ENCODE data around the gene TRIM14.
"Not testable (repeated sequence)": the region's sequence is repeated elsewhere in the genome, so short reads cannot be mapped to it uniquely, and the experiment has no call there.

TRIM14 gene

GRCh38 chr9:98021306-98022040, 97.5 kb downstream of the TRIM14 start:
- ATAC-seq: peak; percentile 36
- TF ChIP-seq SNAI2 (CRISPR knock-in tag; IDR thresholded peaks at IDR 0.05) (no peak), POU6F1 (CRISPR knock-in tag; IDR thresholded peaks at IDR 0.05; ENCODE audit: borderline replicate concordance, low read depth) (no peak), ZFP30 (CRISPR knock-in tag; IDR thresholded peaks at IDR 0.05) (no peak), PATZ1 (CRISPR knock-in tag; IDR thresholded peaks at IDR 0.05; ENCODE audit: borderline replicate concordance) (no peak), RARB (CRISPR knock-in tag; IDR thresholded peaks at IDR 0.05) (no peak), PPARA (CRISPR knock-in tag; IDR thresholded peaks at IDR 0.05; ENCODE audit: borderline replicate concordance) (no peak), GLIS3 (CRISPR knock-in tag; IDR thresholded peaks at IDR 0.05) (no peak)

GRCh38 chr9:98020476-98021145, 98.4 kb downstream of the TRIM14 start:
- ATAC-seq: peak; percentile 11
- TF ChIP-seq, protein P1, sequence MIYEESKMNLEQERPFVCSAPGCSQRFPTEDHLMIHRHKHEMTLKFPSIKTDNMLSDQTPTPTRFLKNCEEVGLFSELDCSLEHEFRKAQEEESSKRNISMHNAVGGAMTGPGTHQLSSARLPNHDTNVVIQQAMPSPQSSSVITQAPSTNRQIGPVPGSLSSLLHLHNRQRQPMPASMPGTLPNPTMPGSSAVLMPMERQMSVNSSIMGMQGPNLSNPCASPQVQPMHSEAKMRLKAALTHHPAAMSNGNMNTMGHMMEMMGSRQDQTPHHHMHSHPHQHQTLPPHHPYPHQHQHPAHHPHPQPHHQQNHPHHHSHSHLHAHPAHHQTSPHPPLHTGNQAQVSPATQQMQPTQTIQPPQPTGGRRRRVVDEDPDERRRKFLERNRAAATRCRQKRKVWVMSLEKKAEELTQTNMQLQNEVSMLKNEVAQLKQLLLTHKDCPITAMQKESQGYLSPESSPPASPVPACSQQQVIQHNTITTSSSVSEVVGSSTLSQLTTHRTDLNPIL (CRISPR knock-in tag; IDR thresholded peaks at IDR 0.05; ENCODE audit: low read depth): no peak
- no peak for TF ChIP-seq ISL1 (CRISPR knock-in tag; IDR thresholded peaks at IDR 0.05)
- TF ChIP-seq PATZ1 (CRISPR knock-in tag; IDR thresholded peaks at IDR 0.05; ENCODE audit: borderline replicate concordance): no peak
- TF ChIP-seq SNAI2 (CRISPR knock-in tag; IDR thresholded peaks at IDR 0.05): no peak
- no peak for TF ChIP-seq BACH2 (CRISPR knock-in tag; IDR thresholded peaks at IDR 0.05; ENCODE audit: borderline replicate concordance)
- no peak for TF ChIP-seq TOX (CRISPR knock-in tag; IDR thresholded peaks at IDR 0.05; ENCODE audit: borderline replicate concordance)
- TF ChIP-seq ZNF70 (CRISPR knock-in tag; IDR thresholded peaks at IDR 0.05): no peak
- TF ChIP-seq ARNTL (CRISPR knock-in tag; IDR thresholded peaks at IDR 0.05; ENCODE audit: borderline replicate concordance, low read depth): no peak
- TF ChIP-seq ZFP3 (CRISPR knock-in tag; IDR thresholded peaks at IDR 0.05): no peak
- TF ChIP-seq POU6F1 (CRISPR knock-in tag; IDR thresholded peaks at IDR 0.05; ENCODE audit: borderline replicate concordance, low read depth): no peak
- TF ChIP-seq TCF4 (CRISPR knock-in tag; IDR thresholded peaks at IDR 0.05; ENCODE audit: borderline replicate concordance): no peak
- TF ChIP-seq RARB (CRISPR knock-in tag; IDR thresholded peaks at IDR 0.05): no peak
- TF ChIP-seq ZC3H10 (CRISPR knock-in tag; IDR thresholded peaks at IDR 0.05): no peak
- no peak for TF ChIP-seq GLIS3 (CRISPR knock-in tag; IDR thresholded peaks at IDR 0.05)
- no peak for TF ChIP-seq OSR1 (CRISPR knock-in tag; IDR thresholded peaks at IDR 0.05)
- TF ChIP-seq ESRRG (CRISPR knock-in tag; IDR thresholded peaks at IDR 0.05): no peak
- no peak for TF ChIP-seq ZNF565 (CRISPR knock-in tag; conservative IDR thresholded peaks at IDR 0.05; ENCODE audit: low read depth)

DNA sequence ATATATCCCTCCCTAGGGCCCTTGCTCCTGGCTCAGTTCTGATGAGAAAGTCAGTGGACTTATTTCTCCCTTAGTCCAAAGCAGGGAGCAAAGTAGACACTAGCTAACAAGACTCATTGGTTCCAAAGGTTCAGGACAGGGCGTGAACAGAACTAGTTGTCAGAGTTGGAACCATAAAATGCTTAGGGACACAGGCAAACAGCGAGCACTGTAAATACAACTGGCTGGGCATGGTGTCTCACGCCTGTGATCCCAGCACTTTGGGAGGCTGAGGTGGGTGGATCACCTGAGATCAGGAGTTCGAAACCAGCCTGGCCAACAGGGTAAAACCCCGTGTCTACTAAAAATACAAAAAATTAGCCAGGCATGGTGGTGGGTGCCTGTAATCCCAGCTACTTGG, 99.2 kb downstream of the TRIM14 start:
- not testable (repeated sequence) for ATAC-seq
